PFSK-1 (cell line): Measurements from ENCODE around the gene UNC5C.
A peak's percentile ranks its signal among the peaks of the same experiment; 100 is the strongest.

Experiments used
- FOXP2 ChIP-seq: optimal IDR thresholded peaks from 2 replicates; pipeline ENCODE3; 2011; ENCODE audit warnings: borderline replicate concordance, control low read depth, inconsistent platforms; ENCODE audit not compliant: insufficient read depth; ENCODE audit errors: extremely low read length, extremely low read depth
- POLR2AphosphoS5 ChIP-seq: IDR thresholded peaks from 2 replicates; pipeline ENCODE4 v1.6.1; 2012; ENCODE audit warnings: low read depth, mild to moderate bottlenecking, control low read depth, low read length, moderate library complexity
- SIN3A ChIP-seq: IDR thresholded peaks from 2 replicates; pipeline ENCODE4 v1.6.1; 2012; ENCODE audit warnings: mild to moderate bottlenecking, low read length, moderate library complexity, borderline replicate concordance; ENCODE audit not compliant: insufficient read depth
- TAF1 ChIP-seq: IDR thresholded peaks from 2 replicates; pipeline ENCODE4 v1.6.1; 2012; ENCODE audit warnings: low read length, control low read depth, borderline replicate concordance; ENCODE audit not compliant: insufficient read depth
- TF ChIP-seq, protein P1 (sequence below), 2 experiments: IDR thresholded peaks; 2 replicates each; pipeline versions ENCODE4 v1.6.1 to v1.8.0; 2011 to 2012; ENCODE audit warnings: low read depth in 2 of 2, low read length in 2 of 2, control low read depth in 1 of 2, inconsistent platforms in 1 of 2, mild to moderate bottlenecking in 1 of 2, moderate library complexity in 1 of 2; ENCODE audit not compliant: insufficient read depth in 1 of 2

UNC5C gene

DNA sequence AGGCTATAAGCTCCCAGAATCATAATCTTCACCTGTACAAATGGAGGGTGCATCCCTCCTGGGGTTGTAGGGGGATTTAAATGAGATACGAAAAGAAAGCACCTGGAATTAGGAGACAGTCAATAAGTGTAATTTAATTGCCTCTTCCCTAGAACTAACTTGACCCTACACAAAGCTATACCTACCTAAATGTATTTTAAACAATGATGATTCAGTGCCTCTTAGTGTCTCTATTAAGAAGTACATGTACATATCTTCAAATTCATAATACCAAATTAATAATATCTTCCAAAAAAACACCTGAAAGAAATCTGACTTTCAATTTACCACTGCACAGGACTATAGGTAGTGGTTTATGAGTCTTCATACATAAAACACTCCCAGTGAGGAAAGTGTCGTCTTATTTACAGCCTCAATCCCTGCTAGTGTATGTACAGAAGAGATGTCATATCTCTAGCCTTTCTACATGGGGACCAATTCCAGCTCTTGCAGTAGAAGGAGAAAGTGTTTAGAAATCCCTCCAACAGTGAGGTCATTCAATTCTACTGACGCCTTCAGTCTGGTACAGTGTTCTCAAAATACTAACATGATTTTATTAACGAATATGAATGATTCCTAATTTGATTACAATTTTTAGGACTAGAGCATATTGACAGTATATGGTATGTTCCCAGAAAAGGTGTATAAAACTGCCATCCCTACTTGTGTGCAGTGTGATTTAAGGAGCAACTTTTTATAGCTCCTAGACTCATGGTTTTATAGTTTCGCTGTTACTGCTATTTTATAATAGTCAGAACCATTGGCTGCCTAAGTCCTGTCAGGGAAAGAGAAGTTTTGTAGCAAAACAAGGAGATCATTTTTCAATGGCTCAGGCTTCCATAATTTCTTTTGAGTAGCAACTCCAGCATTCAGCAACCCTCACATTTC is 282.7 kb downstream of the UNC5C start:
- TF ChIP-seq SIN3A (no peak), FOXP2 (no peak), POLR2AphosphoS5 (no peak), TAF1 (no peak)
- TF ChIP-seq, protein P1, sequence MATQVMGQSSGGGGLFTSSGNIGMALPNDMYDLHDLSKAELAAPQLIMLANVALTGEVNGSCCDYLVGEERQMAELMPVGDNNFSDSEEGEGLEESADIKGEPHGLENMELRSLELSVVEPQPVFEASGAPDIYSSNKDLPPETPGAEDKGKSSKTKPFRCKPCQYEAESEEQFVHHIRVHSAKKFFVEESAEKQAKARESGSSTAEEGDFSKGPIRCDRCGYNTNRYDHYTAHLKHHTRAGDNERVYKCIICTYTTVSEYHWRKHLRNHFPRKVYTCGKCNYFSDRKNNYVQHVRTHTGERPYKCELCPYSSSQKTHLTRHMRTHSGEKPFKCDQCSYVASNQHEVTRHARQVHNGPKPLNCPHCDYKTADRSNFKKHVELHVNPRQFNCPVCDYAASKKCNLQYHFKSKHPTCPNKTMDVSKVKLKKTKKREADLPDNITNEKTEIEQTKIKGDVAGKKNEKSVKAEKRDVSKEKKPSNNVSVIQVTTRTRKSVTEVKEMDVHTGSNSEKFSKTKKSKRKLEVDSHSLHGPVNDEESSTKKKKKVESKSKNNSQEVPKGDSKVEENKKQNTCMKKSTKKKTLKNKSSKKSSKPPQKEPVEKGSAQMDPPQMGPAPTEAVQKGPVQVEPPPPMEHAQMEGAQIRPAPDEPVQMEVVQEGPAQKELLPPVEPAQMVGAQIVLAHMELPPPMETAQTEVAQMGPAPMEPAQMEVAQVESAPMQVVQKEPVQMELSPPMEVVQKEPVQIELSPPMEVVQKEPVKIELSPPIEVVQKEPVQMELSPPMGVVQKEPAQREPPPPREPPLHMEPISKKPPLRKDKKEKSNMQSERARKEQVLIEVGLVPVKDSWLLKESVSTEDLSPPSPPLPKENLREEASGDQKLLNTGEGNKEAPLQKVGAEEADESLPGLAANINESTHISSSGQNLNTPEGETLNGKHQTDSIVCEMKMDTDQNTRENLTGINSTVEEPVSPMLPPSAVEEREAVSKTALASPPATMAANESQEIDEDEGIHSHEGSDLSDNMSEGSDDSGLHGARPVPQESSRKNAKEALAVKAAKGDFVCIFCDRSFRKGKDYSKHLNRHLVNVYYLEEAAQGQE (IDR thresholded peaks at IDR 0.05; ENCODE audit: insufficient read depth in 1 of 2, low read depth in 2 of 2, low read length in 2 of 2) = no peak

DNA sequence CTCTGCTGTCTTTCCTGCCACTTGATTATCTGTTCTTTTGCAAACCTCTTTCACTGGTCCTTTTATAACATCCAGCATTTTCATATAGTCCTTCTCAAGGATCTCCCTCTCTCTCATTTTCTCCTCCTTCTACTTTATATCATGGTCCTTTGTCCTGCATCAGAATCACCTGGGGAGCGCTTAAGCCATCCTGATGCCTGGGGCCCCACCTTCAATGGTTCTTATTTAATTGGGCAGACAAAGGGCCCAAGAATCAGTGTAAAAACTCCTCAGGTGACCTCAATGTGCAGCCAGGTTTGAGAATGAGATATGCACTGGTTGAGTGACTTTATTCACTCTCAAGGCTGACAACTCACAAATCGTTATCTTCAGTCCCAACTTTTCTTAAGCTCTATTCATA is 283.9 kb downstream of the UNC5C start:
- no peak for TF ChIP-seq TAF1

DNA sequence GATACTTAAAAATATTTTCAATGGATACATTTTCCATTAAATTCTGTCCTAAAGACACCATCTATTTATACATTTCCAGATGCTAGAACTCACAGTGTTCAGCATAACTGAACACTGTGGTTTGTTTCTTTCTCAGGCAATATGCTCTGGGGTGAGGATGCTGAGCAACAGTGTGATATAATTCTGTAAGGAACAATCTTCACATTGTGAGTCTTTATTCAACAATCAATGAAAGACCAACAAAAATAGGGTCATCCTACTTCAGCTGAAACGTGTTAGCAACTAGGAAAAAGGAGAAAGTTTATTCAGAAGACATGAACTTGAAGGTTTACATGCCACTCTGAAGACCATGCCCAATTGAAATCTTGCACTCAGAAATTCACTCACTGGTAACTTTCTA is 284.8 kb downstream of the UNC5C start:
- TF ChIP-seq, protein P1 (IDR thresholded peaks at IDR 0.05; ENCODE audit: insufficient read depth in 1 of 2, low read depth in 2 of 2, low read length in 2 of 2) = no peak
- TF ChIP-seq TAF1 = no peak

DNA sequence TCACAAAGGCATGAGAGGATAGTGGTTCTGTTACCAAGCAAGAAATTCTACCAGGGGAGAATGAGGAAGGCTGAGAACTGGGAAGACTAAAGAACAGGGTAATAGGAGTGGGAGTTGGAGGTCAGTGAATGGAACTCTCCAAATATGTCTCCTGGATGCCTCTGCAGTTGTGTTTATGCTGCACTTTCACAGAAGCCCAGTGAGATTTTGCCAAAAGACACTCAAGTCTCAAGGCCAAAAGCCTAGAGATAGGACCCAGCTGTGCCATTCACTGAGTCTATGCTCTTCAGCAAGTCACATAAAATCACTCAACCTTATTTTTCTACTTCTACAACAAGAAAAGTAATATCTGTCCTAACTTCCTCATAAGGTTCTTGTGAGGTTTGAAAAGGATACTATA is 285.4 kb downstream of the UNC5C start:
- no peak for TF ChIP-seq POLR2AphosphoS5
- no peak for TF ChIP-seq FOXP2
- TF ChIP-seq TAF1 = no peak
- no peak for TF ChIP-seq SIN3A

DNA sequence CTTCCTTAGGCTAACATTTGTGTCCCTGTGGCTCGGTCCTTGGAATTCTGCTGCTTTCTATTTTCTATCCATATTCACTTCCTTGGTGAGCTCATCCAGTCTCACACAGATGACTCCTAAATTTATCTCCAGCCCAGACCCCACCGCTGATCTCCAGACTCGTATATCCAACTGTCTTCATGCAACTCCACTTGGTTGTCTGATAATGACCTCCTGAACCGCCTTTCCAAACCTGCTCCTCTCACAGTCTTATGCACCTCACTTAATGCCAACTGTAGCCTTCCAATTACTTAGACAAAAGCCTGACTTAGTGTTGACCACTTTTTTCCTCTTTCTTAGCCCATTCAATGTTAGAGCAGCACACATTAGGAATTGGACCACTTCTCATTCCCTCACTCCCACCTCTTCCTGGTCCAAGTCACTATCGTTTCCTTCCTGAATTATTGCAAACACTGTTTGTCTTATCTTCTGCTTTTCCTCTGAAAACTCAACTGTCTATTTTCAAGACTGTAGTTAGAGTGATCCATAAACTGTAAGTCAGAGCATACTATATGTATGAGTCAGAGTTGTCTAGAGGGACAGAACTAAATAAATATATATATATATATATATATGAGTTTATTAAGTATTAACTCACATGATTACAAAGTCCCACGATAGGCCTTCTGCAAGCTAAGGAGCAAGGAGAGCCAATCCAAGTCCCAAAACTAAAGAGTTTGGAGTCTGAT is 292.5 kb downstream of the UNC5C start:
- no peak for TF ChIP-seq SIN3A
- TF ChIP-seq, protein P1 (IDR thresholded peaks at IDR 0.05; ENCODE audit: insufficient read depth in 1 of 2, low read depth in 2 of 2, low read length in 2 of 2) = no peak
- no peak for TF ChIP-seq TAF1
- TF ChIP-seq POLR2AphosphoS5 = no peak
- no peak for TF ChIP-seq FOXP2

DNA sequence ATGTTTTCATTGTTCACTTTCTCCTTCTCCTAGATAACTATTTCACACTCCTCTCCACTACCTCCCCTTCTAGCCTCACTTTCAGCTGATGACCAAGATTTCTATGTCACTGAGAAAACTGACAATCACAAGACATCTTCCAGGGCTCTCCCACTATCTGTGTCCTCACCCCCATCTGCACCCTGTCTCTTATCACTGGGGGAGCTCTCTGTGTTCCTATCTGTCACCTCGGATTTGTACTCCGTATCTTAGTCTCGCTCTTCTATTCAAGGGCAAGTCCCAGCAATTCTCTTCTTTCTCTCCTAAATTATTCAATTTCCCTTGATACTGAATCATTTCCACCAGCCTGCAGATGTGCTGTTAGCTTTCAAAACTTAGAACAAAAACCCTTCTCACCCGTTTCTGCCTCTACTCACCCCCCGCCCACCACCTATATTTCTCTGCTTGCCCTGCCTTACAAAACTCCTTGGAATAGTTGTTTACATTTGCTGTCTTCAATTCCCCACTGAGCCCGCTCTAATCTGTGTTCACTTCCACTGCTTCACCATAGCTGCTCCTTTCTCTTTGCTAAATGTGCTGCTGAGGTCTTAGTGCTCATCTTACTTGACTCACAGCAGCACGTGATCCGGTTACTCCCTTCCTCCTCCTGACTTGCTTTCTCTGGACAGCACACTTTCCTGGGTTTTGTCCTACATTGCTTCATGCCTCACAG is 293.2 kb downstream of the UNC5C start:
- TF ChIP-seq SIN3A (no peak), FOXP2 (no peak), TAF1 (no peak), POLR2AphosphoS5 (0 out of 2 replicates have a peak, but pooled peaks have one; percentile 36)
- TF ChIP-seq, protein P1 (IDR thresholded peaks at IDR 0.05; ENCODE audit: insufficient read depth in 1 of 2, low read depth in 2 of 2, low read length in 2 of 2) = peak in 1 of 2 experiments; percentile 81; a peak in 2 of 4 replicates
